ENCODE data around the gene BRD4.

Gene BRD4

DNA sequence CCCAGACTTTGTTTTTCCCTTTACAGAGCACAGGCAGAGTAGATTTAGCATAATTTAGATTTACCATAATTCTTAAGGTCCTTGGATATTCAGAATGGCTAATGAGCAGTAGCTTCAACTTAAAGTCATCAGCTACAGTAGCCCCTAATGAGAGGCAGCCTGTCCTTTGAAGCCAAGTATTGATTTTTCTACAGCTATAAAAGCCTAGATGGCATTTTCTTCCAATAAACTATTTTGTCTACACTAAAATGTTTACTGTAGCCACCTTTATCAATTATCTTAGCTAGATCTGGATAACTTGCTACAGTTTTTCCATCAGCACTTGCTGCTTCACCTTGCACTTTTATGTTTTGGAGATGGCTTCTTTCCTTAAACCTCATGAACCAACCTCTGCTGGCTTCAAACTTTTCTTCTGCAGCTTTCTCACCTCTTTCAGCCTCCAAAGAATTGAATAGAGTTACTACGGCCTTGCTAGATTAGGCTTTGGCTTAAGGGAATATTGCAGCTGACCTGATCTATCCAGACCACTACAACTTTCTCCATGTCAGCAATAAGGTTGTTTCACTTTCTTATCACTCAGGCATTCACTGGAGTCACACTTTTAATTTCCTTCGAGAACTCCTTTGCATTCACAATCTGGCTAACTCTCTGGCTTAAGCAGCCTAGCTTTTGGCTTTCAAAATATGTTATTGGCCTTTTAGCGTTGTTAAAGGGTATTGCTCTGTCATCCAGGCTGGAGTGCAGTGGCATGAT lies 26.6 kb downstream of the BRD4 start:
- DNase-seq (no peak), ATAC-seq (no peak)
- Mint-ChIP-seq H3K27ac (peak overlapping the region in 1 of 2 donors; percentile 29), H3K4me3 (no peak overlapping the region), H3K9me3 (no peaks in the 10 kb centered on the region), H3K27me3 (no peaks in the 10 kb centered on the region), H3K4me1 (peaks cover 93% of the 10 kb centered on the region)

DNA sequence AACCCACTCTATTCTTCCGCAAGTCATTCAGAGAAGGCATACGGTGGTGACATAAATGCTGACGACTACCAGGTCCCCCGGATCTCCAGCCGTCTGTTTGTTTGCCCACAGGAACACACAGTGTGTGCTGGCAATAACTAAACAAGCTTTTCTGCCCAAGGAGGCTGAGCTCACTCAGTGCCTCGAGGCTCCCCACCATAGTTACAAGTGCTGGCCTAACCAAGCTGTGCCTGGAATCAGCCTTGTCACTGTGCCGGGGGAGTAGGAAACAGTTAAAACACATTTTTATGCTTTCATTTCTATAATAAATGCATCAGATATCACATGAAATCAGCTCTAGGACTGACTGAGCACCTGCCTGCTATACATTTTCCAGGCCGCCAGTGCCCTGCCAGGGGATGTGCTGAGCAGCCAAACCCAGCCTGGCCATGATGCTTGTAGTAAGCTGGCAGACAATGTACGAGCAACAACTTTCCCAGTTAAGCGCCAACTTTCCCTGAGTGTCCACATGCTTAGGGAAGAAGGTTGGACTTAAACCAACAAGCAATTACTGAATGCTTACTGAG lies 28.1 kb downstream of the BRD4 start:
- Mint-ChIP-seq H3K27ac (peak overlapping the region; percentile 86 to 89), H3K4me3 (peak overlapping the region; percentile 54 to 58), H3K27me3 (no peaks in the 10 kb centered on the region), H3K4me1 (peaks cover 93% of the 10 kb centered on the region), H3K9me3 (no peaks in the 10 kb centered on the region)
- DNase-seq (peak in 1 of 2 donors; percentile 32), ATAC-seq (peak; percentile 31)

- Mint-ChIP-seq H3K9me3 (no peaks in the 10 kb centered on the region), H3K27me3 (no peaks in the 10 kb centered on the region), H3K4me3 (peak overlapping the region; percentile 18 to 50), H3K27ac (peak overlapping the region; percentile 89 to 100), H3K4me1 (peaks cover 100% of the 10 kb centered on the region)
- no peak for ATAC-seq
- no peak for DNase-seq
Measured at GRCh38 chr19:15303105-15303780, 29.1 kb downstream of the BRD4 start.

DNA sequence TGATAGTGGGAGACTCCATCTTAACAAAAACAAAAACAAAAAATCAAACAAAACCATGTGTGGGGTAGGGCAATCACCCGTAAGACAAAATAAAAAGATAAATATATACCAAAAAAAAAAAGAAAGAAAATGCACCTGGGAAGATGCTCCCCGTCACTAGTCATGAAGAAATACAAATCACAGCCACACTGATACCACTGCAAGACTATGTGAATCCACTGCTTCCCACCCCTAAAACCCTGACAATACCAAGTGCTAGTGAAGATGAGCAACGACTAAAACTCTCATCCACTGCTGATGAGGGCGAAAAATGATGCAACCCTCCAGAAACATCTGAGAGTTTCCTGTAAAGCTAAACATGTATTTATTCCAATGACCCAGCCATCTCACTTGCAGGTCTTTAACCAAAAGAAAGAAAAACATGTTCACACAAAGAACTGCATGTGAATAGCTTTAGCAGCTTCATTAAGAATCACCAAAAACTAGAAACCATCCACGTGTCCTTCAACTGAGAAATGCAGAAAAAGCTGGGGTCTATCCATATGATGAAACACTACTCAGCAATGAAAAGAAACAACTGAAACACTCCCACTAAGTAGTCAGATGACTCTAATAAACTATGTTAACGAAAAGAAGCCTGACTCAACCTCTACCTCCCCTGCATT lies 31.7 kb downstream of the BRD4 start:
- DNase-seq (peak; percentile 72 to 76), ATAC-seq (peak; percentile 87)
- Mint-ChIP-seq H3K9me3 (no peaks in the 10 kb centered on the region), H3K27ac (peak overlapping the region; percentile 100), H3K4me3 (peak overlapping the region; percentile 85 to 87), H3K27me3 (no peaks in the 10 kb centered on the region), H3K4me1 (peaks cover 100% of the 10 kb centered on the region)

DNA sequence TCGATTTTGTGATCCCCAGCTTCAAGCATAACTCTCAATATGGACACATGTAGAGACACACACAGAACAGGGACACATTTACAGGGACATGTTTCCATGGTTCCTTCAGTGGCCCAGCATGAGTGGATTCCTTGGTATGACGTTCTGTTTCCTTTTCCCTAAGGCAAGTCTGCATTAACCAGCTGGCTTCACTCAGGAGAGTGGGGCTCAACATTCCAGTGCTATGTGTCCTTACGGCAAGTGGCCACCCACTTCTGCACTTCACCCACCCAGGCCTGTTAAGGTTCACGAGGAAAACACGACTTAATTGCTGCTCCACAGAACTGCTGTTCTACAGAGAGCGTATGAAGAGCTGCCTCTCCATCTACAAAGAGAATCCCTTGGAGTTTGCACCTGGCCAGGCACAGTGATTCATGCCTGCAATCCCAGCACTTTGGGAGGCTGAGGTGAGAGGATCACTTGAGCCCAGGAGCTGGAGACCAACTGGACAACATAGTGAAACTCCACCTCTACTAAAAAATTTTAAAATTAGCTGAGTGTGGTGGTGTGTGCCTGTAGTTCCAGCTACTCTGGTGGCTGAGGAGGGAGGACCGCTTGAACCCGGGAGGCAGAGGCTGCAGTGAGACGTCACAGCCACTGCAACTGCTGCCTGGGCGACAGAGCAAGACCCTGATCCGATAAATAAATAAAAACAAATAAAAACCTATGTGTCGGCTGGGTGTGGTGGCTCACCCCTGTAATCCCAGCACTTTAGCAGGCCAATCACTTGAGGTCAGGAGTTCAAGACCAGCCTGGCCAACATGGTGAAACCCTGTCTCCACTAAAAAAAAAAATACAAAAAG lies 32.5 kb downstream of the BRD4 start:
- ATAC-seq, result no peak
- Mint-ChIP-seq H3K4me3 (peak overlapping the region; percentile 85 to 87), H3K4me1 (peaks cover 100% of the 10 kb centered on the region), H3K27me3 (no peaks in the 10 kb centered on the region), H3K27ac (peak overlapping the region; percentile 100), H3K9me3 (no peaks in the 10 kb centered on the region)
- DNase-seq, result no peak

- peak overlapping the region; percentile 58 to 87 for H3K4me3 Mint-ChIP-seq
- ATAC-seq, result no peak
- DNase-seq, result no peak
- peak overlapping the region; percentile 100 for H3K27ac Mint-ChIP-seq
- no peaks in the 10 kb centered on the region for H3K9me3 Mint-ChIP-seq
- no peaks in the 10 kb centered on the region for H3K27me3 Mint-ChIP-seq
- H3K4me1 Mint-ChIP-seq, result peaks cover 100% of the 10 kb centered on the region
Measured at GRCh38 chr19:15298847-15299567, 33.3 kb downstream of the BRD4 start.

- Mint-ChIP-seq H3K27ac (peak overlapping the region; percentile 100), H3K27me3 (no peaks in the 10 kb centered on the region), H3K9me3 (no peaks in the 10 kb centered on the region), H3K4me3 (peak overlapping the region; percentile 58 to 81), H3K4me1 (peaks cover 100% of the 10 kb centered on the region)
- ATAC-seq, result peak; percentile 45
- peak; percentile 30 to 63 for DNase-seq
Measured at GRCh38 chr19:15297416-15298224, 34.7 kb downstream of the BRD4 start.

DNA sequence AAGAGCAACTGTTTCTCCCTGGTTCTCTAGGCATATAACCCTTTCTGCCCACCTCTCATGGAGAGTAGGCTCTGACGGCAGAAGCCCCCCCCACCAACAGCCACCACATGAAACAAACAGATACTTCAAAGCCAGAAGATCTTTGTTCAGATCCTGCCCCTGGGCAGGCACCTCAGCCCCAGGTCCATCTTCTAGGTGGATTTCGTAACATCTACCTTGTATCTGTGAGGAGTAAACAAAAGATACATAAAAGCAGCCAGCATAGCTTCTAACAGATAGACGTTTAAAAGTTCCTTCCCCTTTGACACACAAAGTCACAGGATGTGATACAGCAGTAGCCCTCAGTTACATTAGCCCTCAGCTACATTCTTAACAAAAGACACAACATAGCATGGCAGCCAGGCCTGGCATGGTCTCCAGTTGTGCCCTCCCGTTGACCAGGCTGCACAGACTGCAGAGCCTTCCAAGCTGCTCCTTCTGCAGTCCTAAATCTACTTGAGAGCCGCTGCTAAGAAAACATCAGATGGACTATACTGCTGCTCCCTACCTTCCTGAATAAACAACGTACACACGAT lies 35.4 kb downstream of the BRD4 start:
- ATAC-seq (peak; percentile 10), DNase-seq (peak in 1 of 2 donors; percentile 23)
- no peaks in the 10 kb centered on the region for H3K9me3 Mint-ChIP-seq
- H3K4me1 Mint-ChIP-seq, result peaks cover 100% of the 10 kb centered on the region
- H3K27ac Mint-ChIP-seq, result peak overlapping the region; percentile 100
- H3K4me3 Mint-ChIP-seq, result peak overlapping the region; percentile 58 to 81
- H3K27me3 Mint-ChIP-seq, result no peaks in the 10 kb centered on the region

DNA sequence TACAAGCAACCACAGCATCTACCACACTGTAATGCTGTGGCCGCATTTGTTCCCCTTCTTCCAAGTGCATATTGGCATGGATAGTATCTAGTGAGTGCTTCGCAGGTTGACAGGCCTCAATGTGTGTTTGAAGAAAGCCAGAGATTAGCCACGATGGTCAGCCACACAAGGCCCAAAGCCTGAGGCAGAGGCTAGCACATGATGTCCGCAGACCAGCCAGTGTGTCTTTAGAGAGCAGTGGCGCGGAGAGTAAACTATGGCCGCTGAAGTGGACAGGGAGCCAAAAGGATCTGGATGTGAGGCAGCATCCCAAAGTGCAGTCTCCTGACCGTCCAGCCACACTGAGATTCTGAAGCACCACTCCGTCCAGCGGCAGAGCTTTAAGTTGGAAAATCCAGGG lies 36.0 kb downstream of the BRD4 start:
- H3K4me1 Mint-ChIP-seq, result peaks cover 100% of the 10 kb centered on the region
- peak overlapping the region; percentile 41 to 58 for H3K4me3 Mint-ChIP-seq
- no peak for ATAC-seq
- peak overlapping the region; percentile 100 for H3K27ac Mint-ChIP-seq
- H3K27me3 Mint-ChIP-seq, result no peaks in the 10 kb centered on the region
- no peak for DNase-seq
- no peaks in the 10 kb centered on the region for H3K9me3 Mint-ChIP-seq

- no peak for ATAC-seq
- H3K27ac Mint-ChIP-seq, result no peak overlapping the region
Measured at GRCh38 chr19:15294561-15294990, 37.8 kb downstream of the BRD4 start.

GRCh38 chr19:15293781-15294491 lies 38.4 kb downstream of the BRD4 start:
- no peak for DNase-seq
- Mint-ChIP-seq H3K4me3 (peak overlapping the region; percentile 52 to 74), H3K27me3 (no peaks in the 10 kb centered on the region), H3K4me1 (peaks cover 100% of the 10 kb centered on the region), H3K27ac (peak overlapping the region in 1 of 2 donors; percentile 72), H3K9me3 (no peaks in the 10 kb centered on the region)
- no peak for ATAC-seq

More at GRCh38 chr19:15294561-15294990, 37.8 kb downstream of the BRD4 start:
- no peak for DNase-seq
- Mint-ChIP-seq H3K4me1 (peaks cover 100% of the 10 kb centered on the region), H3K9me3 (no peaks in the 10 kb centered on the region), H3K4me3 (no peak overlapping the region), H3K27me3 (no peaks in the 10 kb centered on the region)

GRCh38 chr19:15292847-15293582 lies 39.3 kb downstream of the BRD4 start:
- Mint-ChIP-seq H3K4me3 (peak overlapping the region; percentile 85 to 86), H3K9me3 (no peaks in the 10 kb centered on the region), H3K27me3 (no peaks in the 10 kb centered on the region), H3K27ac (peak overlapping the region; percentile 72 to 96), H3K4me1 (peaks cover 100% of the 10 kb centered on the region)
- DNase-seq, result no peak
- peak; percentile 32 for ATAC-seq
